PC-3 (cell line): Measurements from ENCODE around the gene L3MBTL1. TPM values are rescaled to one million over a fixed set of nuclear protein-coding genes. Genes with fewer than 3 reads are reported as not detected.

Source experiments
- ATAC-seq: fragments of 200-7000 bp; cut with Tn5 transposase; 2 replicates; pipeline ENCODE4 v1.9.1; 2020; ENCODE audit warnings: mild to moderate bottlenecking, moderate library complexity
- BruUV-seq: library from RNA; stranded (reverse); fragments of 400-500 nt; replicated peaks from 2 replicates; lab custom pipeline; 2021; lab: Mats Ljungman, UMichigan
- CTCF ChIA-PET: fragments of 300-600 bp; sonication (Branson Sonifier 250); formaldehyde crosslinking; loops from one replicate; lab custom pipeline; 2022; ENCODE audit warnings: antibody characterized with exemption; lab: Charles Lee
- POLR2A ChIA-PET: fragments of 300-600 bp; sonication (Branson Sonifier 250); formaldehyde crosslinking; loops from one replicate; lab custom pipeline; 2022; ENCODE audit warnings: antibody characterized with exemption; ENCODE audit not compliant: unreplicated experiment; lab: Charles Lee
- DNase-seq: peaks from one replicate; pipeline ENCODE4 v3.0.0-alpha.2; 2015
- H2AFZ ChIP-seq: fragments of 300-600 bp; sonication (generic); 2 replicates; pipeline ENCODE4 v1.6.0; 2016; ENCODE audit warnings: antibody characterized with exemption, low read length
- H3F3A ChIP-seq: fragments of 300-600 bp; sonication (generic); one replicate; pipeline ENCODE4 v1.6.0; 2017; ENCODE audit warnings: antibody characterized with exemption, low read length, control low read depth, mild to moderate bottlenecking; ENCODE audit not compliant: unreplicated experiment
- H3K27ac ChIP-seq: fragments of 300-600 bp; sonication (generic); 2 replicates; pipeline ENCODE4 v1.5.1; 2016; ENCODE audit warnings: mild to moderate bottlenecking, low read length
- H3K27me3 ChIP-seq: fragments of 300-600 bp; sonication (generic); 2 replicates; pipeline ENCODE4 v1.6.1; 2016; ENCODE audit warnings: low read length, mixed read lengths
- H3K36me3 ChIP-seq: fragments of 300-600 bp; sonication (generic); 2 replicates; pipeline ENCODE4 v1.6.1; 2016; ENCODE audit warnings: low read depth, mixed run types, low read length, mixed read lengths
- H3K4me1 ChIP-seq: fragments of 300-600 bp; sonication (generic); 2 replicates; pipeline ENCODE4 v1.5.1; 2016; ENCODE audit warnings: low read length; ENCODE audit not compliant: insufficient read depth
- H3K4me2 ChIP-seq: fragments of 300-600 bp; sonication (generic); 2 replicates; pipeline ENCODE4 v1.6.0; 2016; ENCODE audit warnings: low read length
- H3K4me3 ChIP-seq: fragments of 300-600 bp; sonication (generic); 2 replicates; pipeline ENCODE4 v1.5.1; 2016; ENCODE audit warnings: mild to moderate bottlenecking, low read length, mixed read lengths
- H3K79me2 ChIP-seq: fragments of 300-600 bp; sonication (generic); 2 replicates; pipeline ENCODE4 v1.6.1; 2017; ENCODE audit warnings: low read length, mixed read lengths
- H3K9ac ChIP-seq: fragments of 300-600 bp; sonication (generic); 2 replicates; pipeline ENCODE4 v1.6.0; 2016; ENCODE audit warnings: mild to moderate bottlenecking, low read length
- H3K9me2 ChIP-seq: fragments of 300-600 bp; sonication (generic); replicated peaks from 2 replicates; pipeline ENCODE4 v1.6.1; 2016; ENCODE audit warnings: mixed run types, low read length, mixed read lengths
- H3K9me3 ChIP-seq: fragments of 300-600 bp; sonication (generic); 2 replicates; pipeline ENCODE4 v1.6.1; 2016; ENCODE audit warnings: low read length, mixed read lengths
- H4K20me1 ChIP-seq: fragments of 300-600 bp; sonication (generic); 2 replicates; pipeline ENCODE4 v1.6.1; 2016; ENCODE audit warnings: low read length, mixed read lengths
- CTCF ChIP-seq: fragments of 300-600 bp; sonication (generic); conservative IDR thresholded peaks from 2 replicates; pipeline ENCODE4 v1.5.1; 2017; ENCODE audit warnings: antibody characterized with exemption, low read depth, mild to moderate bottlenecking, low read length
- EZH2 ChIP-seq: fragments of 300-600 bp; sonication (generic); IDR thresholded peaks from one replicate; pipeline ENCODE4 v1.6.1; 2017; ENCODE audit warnings: antibody characterized with exemption, mild to moderate bottlenecking, low read length; ENCODE audit not compliant: unreplicated experiment
- EZH2phosphoT487 ChIP-seq: fragments of 300-600 bp; sonication (generic); IDR thresholded peaks from 2 replicates; pipeline ENCODE4 v1.6.1; 2018; ENCODE audit warnings: mild to moderate bottlenecking, antibody characterized with exemption, low read length, borderline replicate concordance
- intact Hi-C: fragments of 100-400 bp; cut with micrococcal nuclease; formaldehyde crosslinking; loops from 2 replicates; pipeline ENCODE4 v1.9.0; 2023
- total RNA-seq: library from RNA; depleted of rRNA; stranded (reverse); fragments of >200 nt; gene quantifications from 2 replicates; pipeline ENCODE4 v1.2.3, GENCODE V29; 2014

The L3MBTL1 gene
- total RNA-seq, 1 experiment from 2014 or later = 9.9 TPM

GRCh38 chr20:43464219-43464790 lies 43.2 kb upstream of the L3MBTL1 start:
- Histone ChIP-seq H3K36me3 (peaks cover 58% of the 10 kb centered on the region), H3K27me3 (no peaks in the 10 kb centered on the region), H3K4me3 (no peak overlapping the region), H2AFZ (no peak overlapping the region), H3K9me2 (no peaks in the 10 kb centered on the region), H3K4me1 (peaks cover 5% of the 10 kb centered on the region), H4K20me1 (peaks cover 51% of the 10 kb centered on the region), H3K9ac (no peak overlapping the region), H3K79me2 (peaks cover 44% of the 10 kb centered on the region), H3F3A (peaks cover 13% of the 10 kb centered on the region), H3K4me2 (no peak overlapping the region), H3K9me3 (no peaks in the 10 kb centered on the region), H3K27ac (no peak overlapping the region)
- TF ChIP-seq EZH2 (no peak), EZH2phosphoT487 (no peak), CTCF (no peak)
- ATAC-seq (no peak), DNase-seq (no peak)
- intact Hi-C loops = no loop called here
- BruUV-seq = no TSS peak
- ChIA-PET POLR2A (no interaction called here), CTCF (no interaction called here)

GRCh38 chr20:43465625-43465943 lies 41.9 kb upstream of the L3MBTL1 start:
- no peak overlapping the region for H3K4me3 ChIP-seq
- no TSS peak for BruUV-seq
- POLR2A ChIA-PET = no interaction called here
- H3F3A ChIP-seq = peaks cover 13% of the 10 kb centered on the region
- DNase-seq (no peak), ATAC-seq (no peak)
- no peak overlapping the region for H3K9ac ChIP-seq
- CTCF ChIA-PET = interaction anchor here (1.7 kb wide), 1 partner anchor 17 kb away, joined by 4 read pairs; no protein-coding TSS in a partner anchor
- no peak overlapping the region for H3K4me2 ChIP-seq
- peaks cover 5% of the 10 kb centered on the region for H3K4me1 ChIP-seq
- H3K9me2 ChIP-seq = no peaks in the 10 kb centered on the region
- H3K27ac ChIP-seq = no peak overlapping the region
- H3K27me3 ChIP-seq = no peaks in the 10 kb centered on the region
- H3K36me3 ChIP-seq = peaks cover 45% of the 10 kb centered on the region
- no peak overlapping the region for H2AFZ ChIP-seq
- H3K9me3 ChIP-seq = no peaks in the 10 kb centered on the region
- peaks cover 38% of the 10 kb centered on the region for H4K20me1 ChIP-seq
- TF ChIP-seq EZH2phosphoT487 = no peak
- no peak for TF ChIP-seq EZH2
- no peak for TF ChIP-seq CTCF
- intact Hi-C loops = no loop called here
- H3K79me2 ChIP-seq = peaks cover 31% of the 10 kb centered on the region

GRCh38 chr20:43467589-43467988 lies 39.9 kb upstream of the L3MBTL1 start:
- H3K9me2 ChIP-seq = no peaks in the 10 kb centered on the region
- H3K4me2 ChIP-seq = no peak overlapping the region
- no peak overlapping the region for H2AFZ ChIP-seq
- no peaks in the 10 kb centered on the region for H3K9me3 ChIP-seq
- H3K4me3 ChIP-seq = no peak overlapping the region
- H3F3A ChIP-seq = peaks cover 10% of the 10 kb centered on the region
- peaks cover 11% of the 10 kb centered on the region for H3K79me2 ChIP-seq
- no peak overlapping the region for H3K27ac ChIP-seq
- no TSS peak for BruUV-seq
- ChIA-PET POLR2A (no interaction called here), CTCF (no interaction called here)
- intact Hi-C loops = no loop called here
- peaks cover 18% of the 10 kb centered on the region for H4K20me1 ChIP-seq
- TF ChIP-seq EZH2 (no peak), CTCF (no peak), EZH2phosphoT487 (no peak)
- H3K9ac ChIP-seq = no peak overlapping the region
- DNase-seq = no peak
- peaks cover 8% of the 10 kb centered on the region for H3K4me1 ChIP-seq
- H3K36me3 ChIP-seq = peaks cover 25% of the 10 kb centered on the region
- ATAC-seq = no peak
- H3K27me3 ChIP-seq = no peaks in the 10 kb centered on the region
